IPS DF 4.7 (cell line): ENCODE measurements around the gene PRDM5.
"Not testable (repeated sequence)": the region's sequence is repeated elsewhere in the genome, so short reads cannot be mapped to it uniquely, and the experiment has no call there.

ENCODE experiments used
- DNase-seq: peaks from one replicate; pipeline ENCODE4 v3.0.0-alpha.2; 2013; ENCODE audit warnings: low spot score; ENCODE audit errors: extremely low read depth

The PRDM5 gene

DNA sequence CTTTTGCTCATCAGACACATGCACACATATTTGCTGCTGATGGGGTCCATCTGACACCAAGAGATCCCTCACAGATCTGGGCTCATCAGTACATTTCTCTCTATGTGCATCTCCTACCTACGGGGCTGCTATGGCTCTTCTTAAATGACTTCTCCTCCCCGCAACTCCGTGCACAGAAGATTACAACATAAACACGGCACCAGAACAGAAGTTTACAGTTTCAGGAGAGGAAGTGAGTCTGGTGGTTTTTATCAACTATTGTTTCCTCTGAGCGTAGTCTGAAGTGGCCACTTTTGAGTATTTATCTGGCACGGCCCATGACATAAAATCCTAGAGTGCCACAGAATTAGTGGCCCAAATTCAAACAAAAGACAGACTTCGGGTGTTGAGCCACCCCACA is 263.8 kb downstream of the PRDM5 start:
- DNase-seq = no peak

DNA sequence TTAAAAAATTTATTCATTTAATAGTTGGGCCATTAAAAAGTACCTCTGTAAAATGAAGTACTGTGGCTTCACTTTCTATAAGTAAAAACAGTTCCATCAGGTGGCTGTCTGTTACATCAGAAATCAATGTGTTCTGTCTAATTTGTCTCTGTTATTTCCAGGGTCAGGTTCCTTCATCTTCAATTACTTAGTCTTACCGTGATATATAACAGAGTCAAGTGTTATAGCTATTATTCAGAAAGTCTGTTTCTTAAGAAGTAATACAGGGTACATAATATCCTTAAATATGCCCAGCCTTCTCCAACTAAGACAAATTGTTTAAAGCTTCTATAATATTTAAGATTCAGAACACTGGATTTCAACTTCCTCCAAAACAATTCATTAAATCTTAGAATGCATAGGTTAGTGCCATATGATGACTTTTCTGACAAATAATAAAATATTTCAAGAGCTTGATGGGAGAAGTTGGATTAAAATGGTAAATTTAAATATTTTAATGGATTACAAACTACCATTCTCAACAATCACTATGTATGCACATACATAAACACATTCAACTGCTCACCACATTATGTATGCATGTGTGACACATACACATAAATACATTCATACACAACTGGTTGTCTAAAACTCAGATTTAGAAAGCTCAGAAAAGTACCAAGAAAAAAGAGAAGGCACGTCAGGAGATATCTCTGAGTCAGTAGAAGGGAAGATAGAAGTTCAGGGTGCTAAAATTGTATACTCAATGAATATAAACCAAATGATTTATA is 268.5 kb downstream of the PRDM5 start:
- DNase-seq = no peak

DNA sequence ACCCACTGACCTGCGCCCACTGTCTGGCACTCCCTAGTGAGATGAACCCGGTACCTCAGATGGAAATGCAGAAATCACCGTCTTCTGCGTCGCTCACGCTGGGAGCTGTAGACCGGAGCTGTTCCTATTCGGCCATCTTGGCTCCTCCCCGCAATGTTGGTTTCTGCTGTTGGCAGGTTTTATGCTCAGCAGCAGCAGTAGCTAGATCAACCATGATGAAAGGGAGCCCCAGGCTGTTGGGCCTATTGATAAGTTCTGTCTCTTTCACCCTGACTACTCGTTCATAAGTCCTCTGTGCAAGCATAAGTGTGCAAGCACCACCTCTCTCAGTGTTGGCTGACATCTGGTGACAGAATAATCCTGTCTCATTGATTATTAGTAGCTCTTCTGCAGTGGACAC is 274.2 kb downstream of the PRDM5 start:
- not testable (repeated sequence) for DNase-seq
